ENCODE results near the gene CLCA1. TPM values are rescaled to one million over a fixed set of nuclear protein-coding genes. Genes with fewer than 3 reads are reported as not detected.

CLCA1 gene
- total RNA-seq, 1 experiment from 2014 or later = not detected

- Histone ChIP-seq H3K4me3 (ENCODE audit: insufficient read depth, low read depth, low read length) (no peak overlapping the region), H3K36me3 (replicated peaks; ENCODE audit: control insufficient read depth, insufficient read depth, low read length) (no peaks in the 10 kb centered on the region), H3K27me3 (ENCODE audit: control insufficient read depth, insufficient read depth, low read length) (no peaks in the 10 kb centered on the region)
- no peak for DNase-seq
Measured at GRCh38 chr1:86530211-86530845, 61.6 kb downstream of the CLCA1 start.

- Histone ChIP-seq H3K36me3 (replicated peaks; ENCODE audit: control insufficient read depth, insufficient read depth, low read length) (no peaks in the 10 kb centered on the region), H3K4me3 (ENCODE audit: insufficient read depth, low read depth, low read length) (no peak overlapping the region), H3K27me3 (ENCODE audit: control insufficient read depth, insufficient read depth, low read length) (no peaks in the 10 kb centered on the region)
- no peak for DNase-seq
Measured at GRCh38 chr1:86537928-86538695, 69.4 kb downstream of the CLCA1 start.

- H3K27me3 ChIP-seq (ENCODE audit: control insufficient read depth, insufficient read depth, low read length) = no peaks in the 10 kb centered on the region
- DNase-seq = no peak
- no peaks in the 10 kb centered on the region for H3K36me3 ChIP-seq (replicated peaks; ENCODE audit: control insufficient read depth, insufficient read depth, low read length)
- H3K4me3 ChIP-seq (ENCODE audit: insufficient read depth, low read depth, low read length) = no peak overlapping the region
Measured at GRCh38 chr1:86538775-86539174, 70.0 kb downstream of the CLCA1 start.

- H3K4me3 ChIP-seq (ENCODE audit: insufficient read depth, low read depth, low read length) = no peak overlapping the region
- H3K36me3 ChIP-seq (replicated peaks; ENCODE audit: control insufficient read depth, insufficient read depth, low read length) = no peaks in the 10 kb centered on the region
- no peaks in the 10 kb centered on the region for H3K27me3 ChIP-seq (ENCODE audit: control insufficient read depth, insufficient read depth, low read length)
- DNase-seq = no peak
Measured at GRCh38 chr1:86541859-86542258, 73.1 kb downstream of the CLCA1 start.

GRCh38 chr1:86542631-86543030 lies 73.9 kb downstream of the CLCA1 start:
- no peak overlapping the region for H3K4me3 ChIP-seq (ENCODE audit: insufficient read depth, low read depth, low read length)
- H3K27me3 ChIP-seq (ENCODE audit: control insufficient read depth, insufficient read depth, low read length) = no peaks in the 10 kb centered on the region
- no peaks in the 10 kb centered on the region for H3K36me3 ChIP-seq (replicated peaks; ENCODE audit: control insufficient read depth, insufficient read depth, low read length)
- no peak for DNase-seq

- no peaks in the 10 kb centered on the region for H3K36me3 ChIP-seq (replicated peaks; ENCODE audit: control insufficient read depth, insufficient read depth, low read length)
- no peak for DNase-seq
- no peak within 1 kb of the TSS for H3K4me3 ChIP-seq (ENCODE audit: insufficient read depth, low read depth, low read length)
- no peaks in the 10 kb centered on the region for H3K27me3 ChIP-seq (ENCODE audit: control insufficient read depth, insufficient read depth, low read length)
Measured at GRCh38 chr1:86546787-86547221, 78.1 kb downstream of the CLCA1 start, which contains the start of gene CLCA4. TSS of gene CLCA4 (plus strand) at chr1:86547078. CDS start at chr1:86547120, 42 bp downstream.

- no peak overlapping the region for H3K4me3 ChIP-seq (ENCODE audit: insufficient read depth, low read depth, low read length)
- H3K27me3 ChIP-seq (ENCODE audit: control insufficient read depth, insufficient read depth, low read length) = no peaks in the 10 kb centered on the region
- no peaks in the 10 kb centered on the region for H3K36me3 ChIP-seq (replicated peaks; ENCODE audit: control insufficient read depth, insufficient read depth, low read length)
- DNase-seq = no peak
Measured at GRCh38 chr1:86548839-86549238, 80.1 kb downstream of the CLCA1 start.

Other genes with a start within 250 kb of the CLCA1 start
- gene ODF2L, start 72.6 kb upstream of the CLCA1 start, total RNA-seq (2014; rRNA removed; shearing (Covaris generic)) = 14.8 and 44.4 TPM in 2 replicates
- not detected in 2 replicates for gene CLCA2, start 44.8 kb upstream of the CLCA1 start, total RNA-seq (2014; rRNA removed; shearing (Covaris generic))
- gene CLCA4, start 78.2 kb downstream of the CLCA1 start, total RNA-seq (2014; rRNA removed; shearing (Covaris generic)) = not detected in 2 replicates
- 20.6 and 28.0 TPM in 2 replicates for gene SH3GLB1, start 235.6 kb downstream of the CLCA1 start, total RNA-seq (2014; rRNA removed; shearing (Covaris generic))